H9 (cell line): ENCODE results near the gene STX11. TPM values are rescaled to one million over a fixed set of nuclear protein-coding genes. Genes with fewer than 3 reads are reported as not detected.

Source experiments
- DNase-seq: peaks from one replicate; pipeline ENCODE4 v3.0.0-alpha.2; 2017
- H2AFZ ChIP-seq: one replicate; pipeline ENCODE4 v1.6.1; 2013; ENCODE audit warnings: mild to moderate bottlenecking, low read length, control low read depth, moderate library complexity
- H2AK5ac ChIP-seq: 2 replicates; pipeline ENCODE4 v1.6.1; 2013; ENCODE audit warnings: low read length, control low read depth, mixed read lengths; ENCODE audit not compliant: insufficient read length
- H2BK120ac ChIP-seq: one replicate; pipeline ENCODE4 v1.6.1; 2013; ENCODE audit warnings: low read depth, mild to moderate bottlenecking, low read length, control low read depth, inconsistent platforms; ENCODE audit not compliant: poor library complexity, severe bottlenecking
- H2BK12ac ChIP-seq: 2 replicates; pipeline ENCODE4 v1.6.1; 2013; ENCODE audit warnings: low read length, control low read depth, mixed read lengths, low read depth; ENCODE audit not compliant: insufficient read length
- H2BK15ac ChIP-seq: 2 replicates; pipeline ENCODE4 v1.6.1; 2013; ENCODE audit warnings: low read depth, low read length, control low read depth
- H2BK20ac ChIP-seq: one replicate; pipeline ENCODE4 v1.6.1; 2013; ENCODE audit warnings: low read depth, mild to moderate bottlenecking, low read length, control low read depth, inconsistent platforms; ENCODE audit not compliant: poor library complexity, severe bottlenecking
- H2BK5ac ChIP-seq: 2 replicates; pipeline ENCODE4 v1.6.1; 2013; ENCODE audit warnings: low read length, control low read depth, mixed read lengths; ENCODE audit not compliant: insufficient read length
- H3K14ac ChIP-seq: 2 replicates; pipeline ENCODE4 v1.6.1; 2013; ENCODE audit warnings: low read length, control low read depth; ENCODE audit not compliant: insufficient read depth
- H3K18ac ChIP-seq: 2 replicates; pipeline ENCODE4 v1.6.1; 2013; ENCODE audit warnings: low read depth, mild to moderate bottlenecking, mixed read lengths, low read length, control low read depth; ENCODE audit not compliant: insufficient read length
- H3K23ac ChIP-seq: 2 replicates; pipeline ENCODE4 v1.6.1; 2013; ENCODE audit warnings: low read length, control low read depth, mixed read lengths, low read depth; ENCODE audit not compliant: insufficient read length
- H3K23me2 ChIP-seq: 2 replicates; pipeline ENCODE4 v1.6.1; 2013; ENCODE audit warnings: low read depth, mild to moderate bottlenecking, mixed read lengths, low read length, control low read depth; ENCODE audit not compliant: insufficient read length, poor library complexity, severe bottlenecking
- H3K27ac ChIP-seq: 2 replicates; pipeline ENCODE4 v1.5.1; 2013; ENCODE audit warnings: low read length, control low read depth, mixed read lengths, low read depth; ENCODE audit not compliant: insufficient read length
- H3K27me3 ChIP-seq: 2 replicates; pipeline ENCODE4 v1.6.1; 2013; ENCODE audit warnings: low read length, control low read depth, inconsistent platforms; ENCODE audit not compliant: insufficient read depth
- H3K4ac ChIP-seq: 2 replicates; pipeline ENCODE4 v1.6.1; 2013; ENCODE audit warnings: low read depth, mild to moderate bottlenecking, control low read depth, inconsistent platforms, low read length, moderate library complexity
- H3K4me1 ChIP-seq: 2 replicates; pipeline ENCODE4 v1.6.1; 2013; ENCODE audit warnings: low read length, control low read depth, inconsistent platforms; ENCODE audit not compliant: insufficient read depth
- H3K4me2 ChIP-seq: 2 replicates; pipeline ENCODE4 v1.6.1; 2013; ENCODE audit warnings: low read length, control low read depth, mixed read lengths; ENCODE audit not compliant: insufficient read length, insufficient read depth
- H3K56ac ChIP-seq: 2 replicates; pipeline ENCODE4 v1.6.1; 2013; ENCODE audit warnings: low read depth, mild to moderate bottlenecking, mixed read lengths, low read length, control low read depth; ENCODE audit not compliant: insufficient read length
- H3K79me1 ChIP-seq: 2 replicates; pipeline ENCODE4 v1.6.1; 2013; ENCODE audit warnings: low read depth, mild to moderate bottlenecking, moderate library complexity, low read length, control low read depth, inconsistent platforms; ENCODE audit not compliant: insufficient read depth, poor library complexity, severe bottlenecking
- H3K79me2 ChIP-seq: 2 replicates; pipeline ENCODE4 v1.6.1; 2013; ENCODE audit warnings: low read length, control low read depth, inconsistent platforms; ENCODE audit not compliant: insufficient read depth
- H3K9ac ChIP-seq: 2 replicates; pipeline ENCODE4 v1.6.1; 2013; ENCODE audit warnings: low read length, control low read depth, mixed read lengths; ENCODE audit not compliant: insufficient read length; ENCODE audit errors: extremely low read depth
- H3K9me3 ChIP-seq: one replicate; pipeline ENCODE4 v1.6.1; 2013; ENCODE audit warnings: low read depth, low read length, inconsistent platforms; ENCODE audit not compliant: control insufficient read depth
- H3T11ph ChIP-seq: one replicate; pipeline ENCODE4 v1.6.1; 2013; ENCODE audit warnings: mild to moderate bottlenecking, low read length, control low read depth, inconsistent platforms
- H4K20me1 ChIP-seq: one replicate; pipeline ENCODE4 v1.6.1; 2013; ENCODE audit not compliant: control insufficient read depth, insufficient read length, insufficient read depth
- H4K5ac ChIP-seq: 2 replicates; pipeline ENCODE4 v1.6.1; 2013; ENCODE audit warnings: low read depth, mild to moderate bottlenecking, mixed read lengths, low read length, control low read depth; ENCODE audit not compliant: insufficient read length
- H4K8ac ChIP-seq: replicated peaks from 2 replicates; pipeline ENCODE4 v1.6.1; 2013; ENCODE audit warnings: low read length, control low read depth, mixed read lengths, low read depth; ENCODE audit not compliant: insufficient read length
- H4K91ac ChIP-seq: 2 replicates; pipeline ENCODE4 v1.6.1; 2013; ENCODE audit warnings: low read depth, mild to moderate bottlenecking, moderate library complexity, mixed read lengths, low read length, control low read depth; ENCODE audit not compliant: insufficient read length
- H3K27ac Mint-ChIP-seq, 3 experiments: 2 replicates in 2 of 3; 3 replicates in 1 of 3; pipeline ENCODE4 v1.8.0; 2020 to 2021; ENCODE audit warnings: mixed read lengths in 3 of 3, mild to moderate bottlenecking in 1 of 3, moderate library complexity in 1 of 3
- H3K27me3 Mint-ChIP-seq: 2 replicates; pipeline ENCODE4 v1.8.0; 2021; ENCODE audit warnings: low read depth, mild to moderate bottlenecking, moderate library complexity, mixed read lengths
- H3K36me3 Mint-ChIP-seq, 3 experiments: 2 replicates in 2 of 3; 3 replicates in 1 of 3; pipeline ENCODE4 v1.8.0; 2020 to 2021; ENCODE audit warnings: low read depth in 3 of 3, mixed read lengths in 3 of 3; ENCODE audit not compliant: insufficient read depth in 1 of 3
- H3K4me1 Mint-ChIP-seq, 2 experiments: 2 replicates each; pipeline ENCODE4 v1.8.0; 2020; ENCODE audit warnings: mixed read lengths in 2 of 2
- H3K4me3 Mint-ChIP-seq, 2 experiments: 2 replicates in 1 of 2; 3 replicates in 1 of 2; pipeline ENCODE4 v1.8.0; 2020 to 2021; ENCODE audit warnings: mild to moderate bottlenecking in 2 of 2, mixed read lengths in 2 of 2, moderate library complexity in 1 of 2
- H3K9me3 Mint-ChIP-seq, 2 experiments: 2 replicates in 1 of 2; 3 replicates in 1 of 2; pipeline ENCODE4 v1.8.0; 2020; ENCODE audit warnings: mild to moderate bottlenecking in 2 of 2, mixed read lengths in 2 of 2, moderate library complexity in 1 of 2
- CTCF ChIP-seq: fragments of 200-600 bp; sonication (generic); conservative IDR thresholded peaks from 3 replicates; pipeline ENCODE4 v1.8.0; 2021; ENCODE audit warnings: antibody characterized with exemption, mild to moderate bottlenecking
- total RNA-seq: library from RNA; stranded (reverse); gene quantifications from 2 replicates; pipeline ENCODE4 v1.2.1, GENCODE V29; 2021

Gene STX11
- total RNA-seq, 1 experiment from 2014 or later: 0.22 TPM

GRCh38 chr6:144122861-144123260, 27.5 kb upstream of the STX11 start:
- H3K23ac ChIP-seq: no peak overlapping the region
- H3K18ac ChIP-seq: no peak overlapping the region
- H3K27ac ChIP-seq: no peak overlapping the region
- no peak overlapping the region for H4K8ac ChIP-seq
- H3K27ac Mint-ChIP-seq: no peak overlapping the region
- H2BK5ac ChIP-seq: no peak overlapping the region
- no peak overlapping the region for H3K9ac ChIP-seq
- no peak overlapping the region for H4K91ac ChIP-seq
- H3K9me3 Mint-ChIP-seq: no peaks in the 10 kb centered on the region
- no peaks in the 10 kb centered on the region; a peak in 1 of 7 replicates for H3K36me3 Mint-ChIP-seq
- H2BK20ac ChIP-seq: no peak overlapping the region
- H3K79me2 ChIP-seq: no peaks in the 10 kb centered on the region
- no peak overlapping the region for H2BK120ac ChIP-seq
- H3K4ac ChIP-seq: no peak overlapping the region
- H2BK15ac ChIP-seq: no peak overlapping the region
- H3T11ph ChIP-seq: no peak overlapping the region
- no peak for DNase-seq
- no peaks in the 10 kb centered on the region for H3K4me1 ChIP-seq
- H3K79me1 ChIP-seq: no peaks in the 10 kb centered on the region
- no peaks in the 10 kb centered on the region for H4K20me1 ChIP-seq
- H3K56ac ChIP-seq: no peak overlapping the region
- H3K9me3 ChIP-seq: no peaks in the 10 kb centered on the region
- H4K5ac ChIP-seq: no peak overlapping the region
- no peaks in the 10 kb centered on the region for H3K23me2 ChIP-seq
- TF ChIP-seq CTCF: no peak
- H2AK5ac ChIP-seq: no peak overlapping the region
- no peaks in the 10 kb centered on the region; the same call in 1 of the 2 replicates for H3K27me3 Mint-ChIP-seq
- H3K4me3 Mint-ChIP-seq: no peak overlapping the region
- no peak overlapping the region for H3K14ac ChIP-seq
- H2BK12ac ChIP-seq: no peak overlapping the region
- no peak overlapping the region for H2AFZ ChIP-seq
- no peaks in the 10 kb centered on the region for H3K27me3 ChIP-seq
- H3K4me1 Mint-ChIP-seq: no peaks in the 10 kb centered on the region
- no peak overlapping the region for H3K4me2 ChIP-seq
